HG02642 (cell line): ENCODE data around the gene FRG2.
"Not testable (repeated sequence)": the region's sequence is repeated elsewhere in the genome, so short reads cannot be mapped to it uniquely, and the experiment has no call there.

ENCODE experiments used
- ATAC-seq: cut with Tn5 transposase; IDR thresholded peaks from one replicate; pipeline ENCODE4 v1.9.1; 2021; ENCODE audit warnings: mild to moderate bottlenecking; ENCODE audit not compliant: unreplicated experiment, poor library complexity

Gene FRG2

GRCh38 chr4:190027156-190027555, at the start of gene FRG2:
Gene FRG2 (minus strand): TSS chr4:190027256. CDS start chr4:190027204, 52 bp downstream.
- not testable (repeated sequence) for ATAC-seq

GRCh38 chr4:190068351-190068750, 41.3 kb upstream of the FRG2 start:
- ATAC-seq = not testable (repeated sequence)

- not testable (repeated sequence) for ATAC-seq
These were observed 37.7 kb upstream of the FRG2 start for GRCh38 chr4:190064805-190065204.

DNA sequence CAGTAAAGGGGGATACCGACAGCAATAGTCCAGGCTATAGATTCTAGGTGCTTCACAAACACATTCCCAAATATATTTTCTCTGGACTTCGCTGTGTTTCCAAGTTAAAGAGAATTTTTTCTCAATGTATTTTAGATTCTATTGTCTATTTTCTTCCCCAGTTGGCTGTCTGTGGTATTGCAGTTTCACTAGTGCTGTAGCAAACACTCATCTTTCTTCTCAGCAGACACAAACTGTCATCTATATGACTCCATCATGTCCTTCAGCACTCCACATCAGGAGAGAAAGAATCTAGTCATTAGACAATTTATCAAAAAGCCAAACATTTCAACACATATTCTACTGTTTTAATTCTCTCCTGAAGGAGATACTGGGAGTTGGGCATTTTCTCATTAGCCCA, 37.3 kb upstream of the FRG2 start, which contains the start of gene DBET:
DBET (plus strand) TSS at position 161 of the 400 bp plus-strand sequence.
- not testable (repeated sequence) for ATAC-seq

- ATAC-seq = not testable (repeated sequence)
These were observed 31.9 kb upstream of the FRG2 start for GRCh38 chr4:190058997-190059396.

DNA sequence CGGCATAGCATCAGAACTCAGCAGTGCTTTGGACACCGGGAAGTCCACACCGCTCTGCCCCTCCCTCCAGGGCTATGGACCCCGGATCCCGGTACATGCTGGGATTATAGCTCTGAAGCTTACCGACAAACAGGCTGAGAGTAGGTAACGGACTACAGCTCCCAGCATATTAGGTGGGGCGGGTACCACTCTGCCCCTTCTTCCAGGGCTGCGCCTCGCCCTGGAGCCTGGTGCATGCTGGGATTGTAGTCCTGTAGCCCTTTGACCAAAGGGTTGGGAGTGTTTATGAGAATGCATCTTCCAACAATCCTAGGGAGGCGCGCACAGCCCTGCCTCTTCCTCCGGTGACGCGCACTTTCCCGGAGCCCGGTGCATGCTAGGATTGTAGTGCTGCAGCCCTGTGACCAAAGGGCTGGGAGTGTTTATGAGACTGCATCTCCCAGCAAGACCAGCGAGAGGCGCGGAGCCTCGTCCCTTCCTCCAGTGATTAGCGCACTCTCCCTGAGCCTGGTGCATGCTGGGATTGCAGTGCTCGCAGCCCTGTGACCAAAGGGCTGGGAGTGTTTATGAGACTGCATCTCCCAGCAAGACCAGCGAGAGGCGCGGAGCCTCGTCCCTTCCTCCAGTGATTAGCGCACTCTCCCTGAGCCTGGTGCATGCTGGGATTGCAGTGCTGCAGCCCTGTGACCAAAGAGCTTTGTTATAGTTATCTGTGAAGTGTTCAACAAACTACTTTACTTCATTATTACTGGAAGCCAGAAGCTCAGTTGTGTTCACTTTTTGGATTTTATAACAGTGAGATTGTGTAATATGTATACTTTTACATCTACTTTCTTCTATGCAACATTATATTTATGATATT, 22.6 kb upstream of the FRG2 start:
- not testable (repeated sequence) for ATAC-seq

GRCh38 chr4:190047627-190048026, 20.6 kb upstream of the FRG2 start:
- not testable (repeated sequence) for ATAC-seq

DNA sequence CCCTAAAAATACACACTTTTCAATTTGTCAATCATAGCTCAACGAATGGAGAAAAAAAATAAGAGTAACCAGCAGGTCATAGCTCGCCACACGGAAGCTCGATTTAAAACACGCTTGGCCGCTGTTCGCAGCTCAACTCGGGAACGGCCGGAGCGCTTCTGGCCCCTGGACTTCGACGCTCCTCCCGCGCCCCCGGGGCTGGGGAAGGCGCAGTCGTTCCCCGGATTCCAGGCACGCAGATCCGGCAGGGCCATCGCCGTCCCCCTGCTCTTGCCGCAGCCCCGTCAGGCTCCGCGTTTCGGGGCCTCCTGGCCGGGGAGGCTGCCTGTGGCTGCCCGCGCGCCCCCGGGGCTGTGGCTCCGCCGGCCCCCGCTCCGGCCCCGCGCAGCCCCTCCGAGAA, 13.8 kb upstream of the FRG2 start:
- ATAC-seq = not testable (repeated sequence)

DNA sequence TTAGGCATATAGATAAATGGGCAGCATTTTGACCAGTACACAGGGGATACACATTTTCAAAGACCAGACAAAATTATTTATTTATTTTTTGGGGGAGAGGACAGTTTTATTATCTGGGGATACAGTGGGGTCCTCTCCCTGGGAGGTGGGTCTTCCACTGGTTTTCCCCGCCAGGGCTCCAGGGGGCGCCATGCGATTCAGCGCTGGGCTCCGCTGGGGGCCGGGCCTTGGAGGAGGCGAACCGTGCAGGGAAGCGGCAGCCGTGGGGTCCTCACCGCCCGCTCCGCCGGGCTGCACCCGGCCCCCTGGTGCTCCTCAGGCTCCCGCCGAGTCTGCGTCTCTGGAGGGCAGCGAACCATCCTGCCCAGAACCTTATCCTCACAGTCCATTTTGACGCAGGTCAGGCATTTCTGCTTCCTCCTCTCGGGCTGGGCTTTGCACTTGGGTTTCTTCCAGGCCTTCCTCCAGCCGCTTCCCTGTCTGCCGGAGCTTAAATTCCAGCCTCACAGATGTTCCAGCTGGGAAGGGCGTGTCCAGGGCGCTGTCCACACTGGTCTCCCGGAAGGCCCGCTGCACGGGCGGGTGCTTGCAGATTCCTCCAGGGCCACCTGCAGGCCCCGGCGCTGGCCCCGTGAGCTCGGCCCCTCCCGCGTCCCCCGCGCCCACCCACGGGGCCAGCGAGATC, 10.8 kb upstream of the FRG2 start:
- peak; percentile 48 for ATAC-seq

GRCh38 chr4:190031264-190031663, 4.2 kb upstream of the FRG2 start:
- ATAC-seq = not testable (repeated sequence)

GRCh38 chr4:190022614-190023281, 4.3 kb downstream of the FRG2 start:
- peak; percentile 64 for ATAC-seq

DNA sequence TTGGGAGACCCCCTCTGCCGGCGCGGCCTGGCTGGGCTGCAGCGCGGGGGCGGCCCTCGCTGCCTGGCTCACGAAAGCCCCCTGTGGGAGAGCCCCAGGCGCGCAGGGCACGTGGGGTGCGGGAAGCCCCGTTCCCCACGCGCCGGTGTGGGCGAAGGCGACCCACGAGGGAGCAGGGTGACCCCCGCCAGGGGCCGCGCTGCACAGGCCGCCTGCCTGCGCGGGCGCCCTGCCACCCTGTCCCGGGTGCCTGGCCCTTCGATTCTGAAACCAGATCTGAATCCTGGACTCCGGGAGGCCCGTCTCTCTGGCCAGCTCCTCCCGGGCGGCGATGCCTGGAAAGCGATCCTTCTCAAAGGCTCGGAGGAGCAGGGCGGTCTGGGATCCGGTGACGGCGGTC, 5.1 kb downstream of the FRG2 start:
- ATAC-seq = not testable (repeated sequence)

GRCh38 chr4:190020790-190021717, 6.0 kb downstream of the FRG2 start:
- no peak for ATAC-seq

DNA sequence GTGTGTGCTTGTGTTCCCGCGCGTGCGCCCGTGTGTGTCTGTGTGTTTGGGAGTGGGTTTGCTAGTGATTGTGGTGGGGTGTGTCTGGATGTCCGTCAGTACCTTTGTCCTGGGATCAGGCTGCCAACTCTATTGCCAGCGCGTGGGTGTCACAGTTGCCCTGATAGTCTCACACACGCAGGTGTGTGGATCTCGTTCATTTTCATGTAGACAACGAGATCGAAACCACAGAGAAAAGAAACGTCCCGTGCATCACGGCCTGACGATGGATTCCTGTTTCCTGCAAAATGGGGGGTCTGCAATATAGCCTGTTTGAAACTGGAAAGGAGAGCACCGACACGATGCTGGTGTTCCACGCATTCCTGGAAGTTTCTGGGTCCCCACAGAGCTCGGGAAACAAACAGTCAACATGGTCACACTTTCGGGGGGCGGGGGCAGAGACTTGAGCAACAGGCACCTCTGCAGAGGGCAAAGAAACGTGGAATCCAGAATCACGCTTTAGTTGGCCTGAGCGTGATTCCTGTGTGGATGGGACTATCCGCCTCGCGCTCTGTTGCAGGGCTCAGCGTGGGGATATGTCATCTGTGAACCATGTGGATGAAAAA, 7.1 kb downstream of the FRG2 start:
- not testable (repeated sequence) for ATAC-seq

GRCh38 chr4:190019023-190019858, 7.8 kb downstream of the FRG2 start:
- no peak for ATAC-seq

- no peak for ATAC-seq
These were observed 8.7 kb downstream of the FRG2 start for GRCh38 chr4:190018201-190018920.

DNA sequence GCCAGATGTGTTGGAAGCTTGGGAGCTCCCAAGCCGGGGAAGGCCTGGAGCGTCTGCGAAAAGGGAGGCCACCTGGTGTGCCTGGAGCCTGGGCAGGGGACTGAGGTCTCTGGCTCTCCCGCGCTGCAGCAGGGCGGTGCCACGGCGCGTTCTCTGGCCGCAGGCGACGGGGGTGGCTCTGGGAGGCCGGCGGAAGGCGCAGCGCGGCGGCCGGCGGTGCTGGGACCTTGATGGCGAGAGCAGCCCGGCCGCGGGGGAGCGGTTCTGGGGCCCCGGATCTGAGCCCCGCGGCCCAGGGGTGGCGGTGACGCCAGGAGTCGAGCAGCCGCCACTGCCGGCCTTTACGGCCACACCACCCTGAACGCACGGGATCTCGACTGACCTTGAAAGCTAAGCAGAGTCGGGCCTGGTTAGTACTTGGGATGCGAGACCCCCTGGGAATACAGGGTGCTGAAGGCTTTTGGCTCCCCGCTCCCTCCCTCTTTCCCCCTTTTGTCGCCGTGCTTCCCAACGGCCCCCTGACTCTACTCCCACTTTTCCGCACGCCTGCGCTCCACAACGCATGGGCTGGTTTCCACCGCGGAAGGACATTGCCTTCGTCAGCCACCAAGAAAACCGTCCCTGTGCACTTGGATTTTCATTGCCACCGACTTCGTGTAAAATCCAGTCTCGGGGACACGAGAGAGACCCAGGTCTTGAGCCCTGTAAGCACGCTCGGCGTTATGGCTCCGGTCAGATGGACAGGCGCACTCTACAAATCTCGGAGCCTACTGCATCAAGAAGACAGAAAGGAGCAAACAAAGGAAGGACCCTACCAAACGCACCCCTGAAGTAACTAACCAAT, 9.5 kb downstream of the FRG2 start:
- ATAC-seq = no peak
